Measurements from ENCODE around the gene PLA1A.
"Not testable (repeated sequence)": the region's sequence is repeated elsewhere in the genome, so short reads cannot be mapped to it uniquely, and the experiment has no call there.

PLA1A gene

DNA sequence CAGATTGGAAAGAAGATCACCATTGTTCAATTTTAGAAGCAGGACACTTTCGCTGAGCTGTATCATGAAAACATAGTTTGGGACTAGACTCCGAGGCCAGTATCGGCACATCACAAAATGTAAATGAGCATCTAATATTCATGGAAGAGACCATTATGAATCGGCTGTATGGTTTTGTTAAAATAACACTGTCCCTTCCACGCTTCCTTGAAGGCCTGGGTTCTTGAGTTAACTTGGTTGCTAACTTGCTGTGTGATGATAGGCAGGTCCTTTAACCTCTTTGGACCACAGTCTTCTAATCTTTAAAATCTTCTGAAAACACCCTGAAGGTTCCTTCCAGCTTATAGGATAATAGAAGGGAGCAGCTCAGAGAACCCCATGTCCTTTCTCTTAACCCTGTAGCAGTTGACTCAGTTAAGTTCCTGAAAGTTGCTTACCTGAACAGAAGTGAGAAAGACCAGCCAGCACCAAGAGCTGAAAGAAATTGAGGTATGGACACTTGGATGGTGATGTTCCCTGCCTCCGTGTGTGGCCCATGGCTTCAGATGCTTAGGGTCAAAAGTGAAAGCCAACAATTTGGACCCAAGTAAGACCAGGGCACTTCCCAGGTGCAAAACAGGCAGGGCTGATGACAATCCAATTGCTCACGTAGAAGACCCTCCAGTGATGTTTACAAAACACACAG, 40.4 kb upstream of the PLA1A start:
- peaks cover 0 to 16% (median 0%) of the 10 kb centered on the region in 11 experiments; a peak in 3 of 22 replicates for H3K36me3 ChIP-seq
- no peaks in the 10 kb centered on the region for H4K20me1 ChIP-seq
- no peaks in the 10 kb centered on the region for H3K9me3 ChIP-seq (replicated peaks in 1 of 11)
- no peak for TF ChIP-seq Cebpa-rat (IDR thresholded peaks at IDR 0.05)
- H3K4me3 ChIP-seq, result peak overlapping the region in 3 of 10 experiments; percentile 56 to 60 (median 59); a peak in 5 of 20 replicates
- H3K4me1 ChIP-seq, result peaks cover 0 to 88% (median 9%) of the 10 kb centered on the region in 10 experiments; a peak in 17 of 20 replicates
- H3K9ac ChIP-seq, result peak overlapping the region in 3 of 11 experiments; percentile 4 to 89 (median 86); a peak in 3 of 22 replicates
- peak overlapping the region in 2 of 11 experiments; percentile 84 to 90; a peak in 2 of 22 replicates for H3K27ac ChIP-seq
- no peaks in the 10 kb centered on the region for H3K27me3 ChIP-seq
- peak overlapping the region in 4 of 11 experiments; percentile 11 to 89 (median 80); a peak in 6 of 22 replicates for H3K4me2 ChIP-seq

DNA sequence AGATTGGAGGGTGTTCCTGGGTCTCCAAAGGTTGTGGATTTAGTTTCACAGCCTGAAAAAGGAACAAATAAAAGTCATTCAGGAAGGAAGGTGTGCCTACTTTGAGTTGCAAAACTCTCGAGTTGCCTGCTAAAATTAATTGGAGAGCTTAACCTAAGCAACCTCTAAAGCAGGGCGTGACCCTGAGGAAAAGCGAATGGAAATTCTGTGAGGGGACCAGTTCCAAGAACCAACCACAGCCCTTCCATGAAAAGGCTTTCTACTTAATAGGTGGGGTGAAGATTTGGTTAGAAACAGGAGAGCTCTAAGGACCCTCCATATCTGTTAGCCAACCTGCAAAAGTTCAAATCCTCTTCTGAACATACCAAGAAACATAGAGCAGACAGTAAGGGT, 39.8 kb upstream of the PLA1A start:
- Histone ChIP-seq H3K9ac (peak overlapping the region in 3 of 11 experiments; percentile 4 to 89 (median 86); a peak in 4 of 22 replicates), H3K9me3 (replicated peaks in 1 of 11) (no peaks in the 10 kb centered on the region), H3K27ac (peak overlapping the region in 2 of 11 experiments; percentile 84 to 90; a peak in 3 of 22 replicates), H3K4me2 (peak overlapping the region in 4 of 11 experiments; percentile 11 to 89 (median 80); a peak in 6 of 22 replicates), H3K27me3 (no peaks in the 10 kb centered on the region), H3K4me3 (peak overlapping the region in 3 of 10 experiments; percentile 56 to 60 (median 59); a peak in 5 of 20 replicates), H3K36me3 (peaks cover 0 to 16% (median 0%) of the 10 kb centered on the region in 11 experiments; a peak in 3 of 22 replicates), H3K4me1 (peaks cover 0 to 94% (median 14%) of the 10 kb centered on the region in 10 experiments; a peak in 17 of 20 replicates), H4K20me1 (no peaks in the 10 kb centered on the region)
- TF ChIP-seq Cebpa-rat (IDR thresholded peaks at IDR 0.05), result no peak

DNA sequence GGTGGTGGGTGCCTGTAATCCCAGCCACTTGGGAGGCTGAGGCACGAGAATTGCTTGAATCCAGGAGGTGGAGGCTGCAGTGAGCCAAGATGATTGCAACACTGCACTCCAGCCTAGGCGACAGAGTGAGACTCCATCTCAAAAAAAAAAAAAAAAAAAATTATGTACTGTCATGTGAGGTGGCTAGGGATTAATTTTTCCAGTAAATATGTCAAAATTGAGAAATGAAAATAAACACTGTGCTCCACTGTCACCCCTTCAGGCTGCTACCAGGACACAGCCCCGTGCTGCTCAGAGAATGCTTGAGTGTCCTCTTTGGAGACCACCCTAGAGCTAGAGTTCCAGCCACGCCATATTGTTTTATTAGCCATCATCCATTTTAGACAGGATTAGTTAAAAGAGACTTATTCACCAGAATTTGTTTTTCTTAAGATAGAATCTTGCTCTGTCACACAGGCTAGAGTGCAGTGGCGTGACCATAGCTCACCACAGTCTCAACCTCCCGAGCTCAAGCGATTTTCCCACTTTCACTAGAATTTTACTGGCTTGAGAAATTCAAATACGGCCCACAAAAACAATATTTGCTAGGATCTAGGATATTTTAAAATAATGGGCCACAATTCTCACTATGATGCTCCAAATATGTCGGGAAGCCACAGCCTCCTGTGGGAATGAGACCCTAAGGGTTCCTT, 38.9 kb upstream of the PLA1A start:
- Histone ChIP-seq H3K27ac (peak overlapping the region in 4 of 11 experiments; percentile 60 to 90 (median 85); a peak in 8 of 22 replicates), H4K20me1 (no peaks in the 10 kb centered on the region), H3K4me1 (peaks cover 0 to 90% (median 14%) of the 10 kb centered on the region in 10 experiments; a peak in 17 of 20 replicates), H3K9me3 (replicated peaks in 1 of 11) (peaks cover 0 to 4% (median 0%) of the 10 kb centered on the region in 11 experiments; a peak in 1 of 22 replicates), H3K4me3 (peak overlapping the region in 3 of 10 experiments; percentile 56 to 60 (median 59); a peak in 7 of 20 replicates), H3K36me3 (peaks cover 0 to 8% (median 0%) of the 10 kb centered on the region in 11 experiments; a peak in 2 of 22 replicates), H3K9ac (peak overlapping the region in 4 of 11 experiments; percentile 1 to 89 (median 80); a peak in 6 of 22 replicates), H3K4me2 (peak overlapping the region in 3 of 11 experiments; percentile 75 to 89 (median 84); a peak in 6 of 22 replicates), H3K27me3 (no peaks in the 10 kb centered on the region)
- no peak for TF ChIP-seq Cebpa-rat (IDR thresholded peaks at IDR 0.05)

DNA sequence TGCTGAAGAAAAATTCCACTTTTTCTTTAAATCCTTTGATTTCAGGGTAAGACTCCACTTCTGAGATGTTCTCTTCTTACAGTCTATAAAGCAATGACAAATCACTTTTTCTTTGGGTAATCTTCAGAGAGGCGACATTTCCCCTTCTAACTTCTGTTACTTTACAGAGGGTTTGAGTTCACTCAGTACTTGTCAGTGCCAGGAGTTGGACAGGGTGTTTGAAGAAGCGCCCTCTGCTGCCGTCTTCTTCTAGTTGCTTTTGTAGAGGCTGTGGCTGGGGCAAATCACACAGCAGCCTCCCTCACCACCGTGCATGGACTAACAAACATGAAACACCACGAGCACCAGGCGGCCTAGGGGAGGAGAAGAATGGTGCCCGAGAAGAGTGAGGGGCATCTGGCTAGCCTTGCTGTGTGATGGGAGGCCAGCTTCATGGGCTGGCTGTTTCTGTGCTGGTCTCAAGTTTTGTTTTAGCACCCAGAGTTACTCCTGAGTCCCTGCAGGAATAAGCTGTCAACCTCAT, 38.2 kb upstream of the PLA1A start, which contains the start of gene CD80:
CD80 (minus strand) TSS at position 174 of the 523 bp plus-strand sequence. CDS start 1,886 bp downstream, outside the sequence.
- TF ChIP-seq Cebpa-rat (IDR thresholded peaks at IDR 0.05), result no peak
- no peaks in the 10 kb centered on the region for H3K27me3 ChIP-seq
- peaks cover 0 to 82% (median 14%) of the 10 kb centered on the region in 10 experiments; a peak in 17 of 20 replicates for H3K4me1 ChIP-seq
- H4K20me1 ChIP-seq, result no peaks in the 10 kb centered on the region
- peak within 1 kb of the TSS in 3 of 10 experiments; percentile 56 to 60 (median 59); a peak in 7 of 20 replicates for H3K4me3 ChIP-seq
- H3K4me2 ChIP-seq, result peak within 1 kb of the TSS in 3 of 11 experiments; percentile 75 to 89 (median 84); a peak in 6 of 22 replicates
- peaks cover 0 to 8% (median 3%) of the 10 kb centered on the region in 11 experiments; a peak in 7 of 22 replicates for H3K9me3 ChIP-seq (replicated peaks in 1 of 11)
- peaks cover 0 to 6% (median 0%) of the 10 kb centered on the region in 11 experiments; a peak in 2 of 22 replicates for H3K36me3 ChIP-seq
- peak within 1 kb of the TSS in 4 of 11 experiments; percentile 60 to 90 (median 85); a peak in 8 of 22 replicates for H3K27ac ChIP-seq
- H3K9ac ChIP-seq, result peak within 1 kb of the TSS in 4 of 11 experiments; percentile 1 to 89 (median 80); a peak in 6 of 22 replicates

DNA sequence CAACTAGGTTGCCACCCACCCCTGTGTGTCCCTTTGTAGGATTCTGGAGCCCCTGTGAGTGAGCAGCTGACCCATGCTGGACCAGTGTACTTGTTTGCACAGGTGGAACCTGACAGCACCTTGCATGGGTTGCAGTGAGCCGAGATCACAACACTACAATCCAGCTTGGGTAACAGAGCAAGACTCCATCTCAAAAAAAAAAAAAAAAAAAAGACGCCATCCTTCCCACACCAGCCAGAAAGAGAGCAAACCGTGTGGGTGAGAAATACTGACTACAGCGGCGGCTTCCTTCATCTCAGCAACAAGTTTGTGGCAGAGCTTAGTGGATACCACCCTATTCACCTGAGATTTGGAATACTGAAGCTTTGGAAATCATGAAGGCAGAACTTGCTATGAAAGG, 37.5 kb upstream of the PLA1A start:
- H3K36me3 ChIP-seq, result peaks cover 0 to 6% (median 0%) of the 10 kb centered on the region in 11 experiments; a peak in 2 of 22 replicates
- peaks cover 0 to 8% (median 3%) of the 10 kb centered on the region in 11 experiments; a peak in 7 of 22 replicates for H3K9me3 ChIP-seq (replicated peaks in 1 of 11)
- peak overlapping the region in 3 of 11 experiments; percentile 60 to 90 (median 84); a peak in 6 of 22 replicates for H3K27ac ChIP-seq
- H4K20me1 ChIP-seq, result no peaks in the 10 kb centered on the region
- H3K27me3 ChIP-seq, result no peaks in the 10 kb centered on the region
- peaks cover 0 to 76% (median 14%) of the 10 kb centered on the region in 10 experiments; a peak in 17 of 20 replicates for H3K4me1 ChIP-seq
- no peak for TF ChIP-seq Cebpa-rat (IDR thresholded peaks at IDR 0.05)
- no peak overlapping the region for H3K4me3 ChIP-seq
- peak overlapping the region in 3 of 11 experiments; percentile 75 to 89 (median 84); a peak in 6 of 22 replicates for H3K4me2 ChIP-seq
- no peak overlapping the region; a peak in 1 of 22 replicates for H3K9ac ChIP-seq

DNA sequence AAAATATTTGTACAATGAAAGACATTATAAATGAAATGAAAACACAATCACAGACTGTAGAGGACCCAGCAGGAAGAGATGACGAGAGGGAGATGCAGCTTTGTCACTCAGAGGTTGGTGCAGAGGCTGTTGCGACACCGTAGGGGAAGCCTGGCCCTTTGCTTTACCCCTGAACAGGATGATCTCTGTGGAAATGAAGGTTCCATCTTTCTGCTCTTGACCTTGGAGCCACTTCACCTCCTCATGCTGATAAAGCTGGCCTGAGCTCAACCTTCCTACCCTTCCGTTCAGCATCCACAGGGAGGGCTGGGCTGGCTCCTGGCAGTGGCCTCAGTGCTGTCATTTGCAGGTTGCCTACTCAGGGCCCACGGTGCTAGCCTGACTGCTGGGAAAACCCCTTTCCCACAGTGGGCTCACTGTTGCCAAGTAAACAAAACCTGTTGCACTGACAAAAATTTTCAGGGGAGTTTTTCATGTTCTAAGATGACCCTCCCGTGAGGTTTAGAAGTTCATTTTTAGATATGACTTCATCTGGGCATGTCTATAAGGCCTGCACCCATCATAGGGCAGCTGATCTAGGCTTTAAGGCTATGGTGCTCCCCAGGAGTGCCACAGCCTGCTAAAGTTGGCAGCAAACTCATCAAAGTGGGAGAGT, 35.3 kb upstream of the PLA1A start:
- Histone ChIP-seq H3K27me3 (no peaks in the 10 kb centered on the region), H3K9me3 (replicated peaks in 1 of 11) (peaks cover 0 to 8% (median 3%) of the 10 kb centered on the region in 11 experiments; a peak in 7 of 22 replicates), H4K20me1 (no peaks in the 10 kb centered on the region), H3K36me3 (peaks cover 0 to 4% (median 0%) of the 10 kb centered on the region in 11 experiments; a peak in 1 of 22 replicates), H3K9ac (peak overlapping the region in 4 of 11 experiments; percentile 19 to 64 (median 53); a peak in 5 of 22 replicates), H3K27ac (peak overlapping the region in 10 of 11 experiments; percentile 5 to 80 (median 51); a peak in 16 of 22 replicates), H3K4me3 (no peak overlapping the region), H3K4me1 (peaks cover 0 to 53% (median 12%) of the 10 kb centered on the region in 10 experiments; a peak in 17 of 20 replicates), H3K4me2 (peak overlapping the region in 10 of 11 experiments; percentile 33 to 83 (median 68); a peak in 19 of 22 replicates)
- TF ChIP-seq Cebpa-rat (IDR thresholded peaks at IDR 0.05), result peak in 10 of 11 experiments; percentile 54 to 90 (median 79); a peak in 17 of 22 replicates

DNA sequence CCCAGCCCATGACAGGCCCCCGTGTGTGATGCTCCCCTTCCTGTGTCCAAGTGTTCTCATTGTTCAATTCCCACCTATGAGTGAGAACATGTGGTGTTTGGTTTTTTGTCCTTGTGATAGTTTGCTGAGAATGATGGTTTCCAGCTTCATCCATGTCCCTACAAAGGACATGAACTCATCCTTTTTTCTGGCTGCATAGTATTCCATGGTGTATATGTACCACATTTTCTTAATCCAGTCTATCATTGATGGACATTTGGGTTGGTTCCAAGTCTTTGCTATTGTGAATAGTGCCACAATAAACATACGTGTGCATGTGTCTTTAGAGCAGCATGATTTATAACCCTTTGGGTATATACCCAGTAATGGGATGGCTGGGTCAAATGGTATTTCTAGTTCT, 34.4 kb upstream of the PLA1A start:
- not testable (repeated sequence) for H3K36me3 ChIP-seq; H3K4me3 ChIP-seq; H3K4me2 ChIP-seq; H3K9ac ChIP-seq; H4K20me1 ChIP-seq; H3K27me3 ChIP-seq; H3K9me3 ChIP-seq (replicated peaks in 1 of 11)
- Histone ChIP-seq H3K27ac (peak overlapping the region in 1 of 11 experiments; percentile 80; a peak in 3 of 22 replicates), H3K4me1 (peaks cover 0 to 44% (median 12%) of the 10 kb centered on the region in 10 experiments; a peak in 17 of 20 replicates)
